Loucy (cell line): ENCODE data around the gene GATD1.

Experiments
- H2AFZ ChIP-seq: fragments of 200-600 bp; sonication (generic); 2 replicates; pipeline ENCODE4 v1.6.0; 2016; ENCODE audit warnings: antibody characterized with exemption, mild to moderate bottlenecking, low read length, moderate library complexity
- H3F3A ChIP-seq: fragments of 200-600 bp; 2 replicates; pipeline ENCODE4 v1.6.0; 2016; ENCODE audit warnings: antibody characterized with exemption, low read depth, mild to moderate bottlenecking
- H3K27me3 ChIP-seq: fragments of 200-600 bp; sonication (generic); 2 replicates; pipeline ENCODE4 v1.6.1; 2014; ENCODE audit warnings: low read length, mild to moderate bottlenecking; ENCODE audit not compliant: insufficient read depth, poor library complexity, severe bottlenecking
- H3K36me3 ChIP-seq: fragments of 200-600 bp; sonication (generic); 2 replicates; pipeline ENCODE4 v1.6.1; 2016; ENCODE audit warnings: low read length; ENCODE audit not compliant: insufficient read depth
- H3K4me1 ChIP-seq: fragments of 200-600 bp; sonication (generic); 2 replicates; pipeline ENCODE4 v1.5.1; 2014; ENCODE audit warnings: low read length, mild to moderate bottlenecking; ENCODE audit not compliant: insufficient read depth, poor library complexity, severe bottlenecking
- H3K4me2 ChIP-seq: fragments of 200-600 bp; sonication (generic); 2 replicates; pipeline ENCODE4 v1.6.0; 2014; ENCODE audit warnings: antibody characterized with exemption, low read length, low read depth, mild to moderate bottlenecking; ENCODE audit not compliant: poor library complexity, severe bottlenecking
- H3K4me3 ChIP-seq: fragments of 200-600 bp; sonication (generic); 2 replicates; pipeline ENCODE4 v1.5.1; 2014; ENCODE audit warnings: low read length, mild to moderate bottlenecking, mixed read lengths; ENCODE audit not compliant: poor library complexity, severe bottlenecking
- H3K79me2 ChIP-seq: fragments of 200-600 bp; sonication (generic); 2 replicates; pipeline ENCODE4 v1.6.1; 2014; ENCODE audit warnings: low read length; ENCODE audit not compliant: insufficient read depth
- H3K9ac ChIP-seq: fragments of 200-600 bp; sonication (generic); 2 replicates; pipeline ENCODE4 v1.6.0; 2014; ENCODE audit warnings: mild to moderate bottlenecking, low read depth, low read length, moderate library complexity; ENCODE audit not compliant: poor library complexity, severe bottlenecking
- H3K9me2 ChIP-seq: fragments of 200-600 bp; sonication (generic); replicated peaks from 2 replicates; pipeline ENCODE4 v1.6.1; 2016; ENCODE audit warnings: low read depth, low read length, mixed read lengths
- H3K9me3 ChIP-seq: fragments of 200-600 bp; sonication (generic); 2 replicates; pipeline ENCODE4 v1.6.1; 2014; ENCODE audit warnings: mild to moderate bottlenecking, antibody characterized with exemption, low read length, low read depth; ENCODE audit not compliant: insufficient read depth
- H4K20me1 ChIP-seq: fragments of 200-600 bp; sonication (generic); 2 replicates; pipeline ENCODE4 v1.6.0; 2014; ENCODE audit warnings: antibody characterized with exemption, low read length, mild to moderate bottlenecking; ENCODE audit not compliant: insufficient read depth, poor library complexity, severe bottlenecking
- CTCF ChIP-seq: fragments of 200-600 bp; sonication (generic); conservative IDR thresholded peaks from 2 replicates; pipeline ENCODE4 v1.5.1; 2014; ENCODE audit warnings: mild to moderate bottlenecking, antibody characterized with exemption, low read length
- EZH2phosphoT487 ChIP-seq: fragments of 200-600 bp; IDR thresholded peaks from 2 replicates; pipeline ENCODE4 v1.6.1; 2018; ENCODE audit warnings: antibody characterized with exemption, mild to moderate bottlenecking, moderate library complexity, borderline replicate concordance

Gene GATD1

GRCh38 chr11:818396-819128 lies 41.3 kb upstream of the GATD1 start, which contains the start of gene PNPLA2:
Gene PNPLA2 (plus strand): TSS chr11:818914. CDS start chr11:819719, 805 bp downstream.
- Histone ChIP-seq H3K4me1 (peaks cover 14% of the 10 kb centered on the region), H3K9me3 (no peaks in the 10 kb centered on the region), H3K36me3 (peaks cover 1% of the 10 kb centered on the region; the same call in 1 of the 2 replicates), H3K79me2 (peaks cover 25% of the 10 kb centered on the region), H4K20me1 (peaks cover 27% of the 10 kb centered on the region), H3K4me3 (peak within 1 kb of the TSS; percentile 89), H3K9me2 (no peaks in the 10 kb centered on the region), H3K9ac (peak within 1 kb of the TSS; percentile 81), H3F3A (no peaks in the 10 kb centered on the region), H3K27me3 (no peaks in the 10 kb centered on the region), H2AFZ (peak within 1 kb of the TSS; percentile 42; the same call in 1 of the 2 replicates), H3K4me2 (peak within 1 kb of the TSS; percentile 97)
- TF ChIP-seq EZH2phosphoT487 = no peak
- TF ChIP-seq CTCF = no peak

- no peak overlapping the region for H3K9ac ChIP-seq
- H4K20me1 ChIP-seq = peaks cover 34% of the 10 kb centered on the region
- no peak for TF ChIP-seq EZH2phosphoT487
- no peak for TF ChIP-seq CTCF
- H3K79me2 ChIP-seq = peaks cover 35% of the 10 kb centered on the region
- H3K4me3 ChIP-seq = no peak overlapping the region
- no peaks in the 10 kb centered on the region for H3K27me3 ChIP-seq
- peaks cover 20% of the 10 kb centered on the region; the same call in 1 of the 2 replicates for H3K36me3 ChIP-seq
- H3K4me1 ChIP-seq = peaks cover 21% of the 10 kb centered on the region
- H3K9me2 ChIP-seq = no peaks in the 10 kb centered on the region
- H2AFZ ChIP-seq = no peak overlapping the region
- H3K9me3 ChIP-seq = no peaks in the 10 kb centered on the region
- H3F3A ChIP-seq = no peaks in the 10 kb centered on the region
- no peak overlapping the region for H3K4me2 ChIP-seq
Measured at GRCh38 chr11:816433-816779, 39.1 kb upstream of the GATD1 start.

- Histone ChIP-seq H4K20me1 (peaks cover 34% of the 10 kb centered on the region), H3K9me3 (no peaks in the 10 kb centered on the region), H3K4me1 (peaks cover 22% of the 10 kb centered on the region), H3K4me2 (no peak overlapping the region), H3K27me3 (no peaks in the 10 kb centered on the region), H3K9ac (no peak overlapping the region), H2AFZ (no peak overlapping the region), H3K9me2 (no peaks in the 10 kb centered on the region), H3K4me3 (no peak overlapping the region), H3K79me2 (peaks cover 35% of the 10 kb centered on the region), H3K36me3 (peaks cover 20% of the 10 kb centered on the region; the same call in 1 of the 2 replicates), H3F3A (no peaks in the 10 kb centered on the region)
- TF ChIP-seq CTCF (no peak), EZH2phosphoT487 (no peak)
Measured at GRCh38 chr11:815675-816432, 38.6 kb upstream of the GATD1 start.
